HUES6 (cell line): ENCODE measurements around the gene CTRB1.

Experiments
- H3K27ac ChIP-seq: 2 replicates; pipeline ENCODE4 v1.7.0; 2013; ENCODE audit warnings: low read depth, mild to moderate bottlenecking, low read length, inconsistent platforms
- H3K27me3 ChIP-seq: 2 replicates; pipeline ENCODE4 v1.6.1; 2013; ENCODE audit warnings: low read length; ENCODE audit not compliant: control insufficient read depth, insufficient read depth
- H3K36me3 ChIP-seq: 2 replicates; pipeline ENCODE4 v1.6.1; 2013; ENCODE audit warnings: low read length; ENCODE audit not compliant: control insufficient read depth, insufficient read depth
- H3K4me1 ChIP-seq: 2 replicates; pipeline ENCODE4 v1.6.1; 2013; ENCODE audit warnings: low read length; ENCODE audit not compliant: control insufficient read depth, insufficient read depth
- H3K4me3 ChIP-seq: 2 replicates; pipeline ENCODE4 v1.5.1; 2013; ENCODE audit warnings: low read depth, low read length
- H3K9ac ChIP-seq: one replicate; pipeline ENCODE4 v1.6.1; 2013; ENCODE audit warnings: mild to moderate bottlenecking, low read length
- H3K9me3 ChIP-seq: 2 replicates; pipeline ENCODE4 v1.6.1; 2013; ENCODE audit warnings: low read depth, low read length; ENCODE audit not compliant: control insufficient read depth, insufficient read depth

The CTRB1 gene

GRCh38 chr16:75244225-75244809 lies 25.5 kb downstream of the CTRB1 start:
- H3K36me3 ChIP-seq = peaks cover 68% of the 10 kb centered on the region
- no peaks in the 10 kb centered on the region for H3K27me3 ChIP-seq
- H3K9ac ChIP-seq = peak overlapping the region; percentile 82
- H3K9me3 ChIP-seq = no peaks in the 10 kb centered on the region
- peaks cover 72% of the 10 kb centered on the region for H3K4me1 ChIP-seq
- peak overlapping the region; percentile 95 for H3K27ac ChIP-seq
- no peak overlapping the region; the same call in 1 of the 2 replicates for H3K4me3 ChIP-seq

GRCh38 chr16:75244844-75245758 lies 26.3 kb downstream of the CTRB1 start:
- Histone ChIP-seq H3K9ac (peak overlapping the region; percentile 82), H3K4me1 (peaks cover 72% of the 10 kb centered on the region), H3K4me3 (peak overlapping the region; percentile 14; the same call in 1 of the 2 replicates), H3K27me3 (no peaks in the 10 kb centered on the region), H3K27ac (peak overlapping the region; percentile 95), H3K36me3 (peaks cover 60% of the 10 kb centered on the region), H3K9me3 (no peaks in the 10 kb centered on the region)

- peak overlapping the region; percentile 82 for H3K9ac ChIP-seq
- H3K9me3 ChIP-seq = no peaks in the 10 kb centered on the region
- peaks cover 45% of the 10 kb centered on the region for H3K36me3 ChIP-seq
- peak overlapping the region; percentile 95 for H3K27ac ChIP-seq
- H3K27me3 ChIP-seq = no peaks in the 10 kb centered on the region
- peaks cover 65% of the 10 kb centered on the region for H3K4me1 ChIP-seq
- H3K4me3 ChIP-seq = no peak overlapping the region; the same call in 1 of the 2 replicates
Measured at GRCh38 chr16:75246504-75247205, 27.9 kb downstream of the CTRB1 start.

- no peaks in the 10 kb centered on the region for H3K9me3 ChIP-seq
Measured at GRCh38 chr16:75247249-75247648, 28.5 kb downstream of the CTRB1 start.

GRCh38 chr16:75248142-75248535 lies 29.4 kb downstream of the CTRB1 start:
- no peaks in the 10 kb centered on the region for H3K9me3 ChIP-seq
- no peak overlapping the region for H3K9ac ChIP-seq
- peak overlapping the region; percentile 5; the same call in 1 of the 2 replicates for H3K4me3 ChIP-seq
- H3K27me3 ChIP-seq = no peaks in the 10 kb centered on the region
- H3K4me1 ChIP-seq = peaks cover 80% of the 10 kb centered on the region
- H3K36me3 ChIP-seq = peaks cover 30% of the 10 kb centered on the region
- H3K27ac ChIP-seq = no peak overlapping the region

More at GRCh38 chr16:75247249-75247648, 28.5 kb downstream of the CTRB1 start:
- peak overlapping the region; percentile 20 for H3K9ac ChIP-seq
- H3K27me3 ChIP-seq = no peaks in the 10 kb centered on the region
- no peak overlapping the region for H3K4me3 ChIP-seq
- H3K4me1 ChIP-seq = peaks cover 71% of the 10 kb centered on the region
- peaks cover 39% of the 10 kb centered on the region for H3K36me3 ChIP-seq
- peak overlapping the region; percentile 95; the same call in 1 of the 2 replicates for H3K27ac ChIP-seq

- Histone ChIP-seq H3K4me3 (peak overlapping the region; percentile 84; the same call in 1 of the 2 replicates), H3K27ac (no peak overlapping the region), H3K27me3 (no peaks in the 10 kb centered on the region), H3K4me1 (peaks cover 83% of the 10 kb centered on the region), H3K9me3 (no peaks in the 10 kb centered on the region), H3K9ac (peak overlapping the region; percentile 88), H3K36me3 (peaks cover 25% of the 10 kb centered on the region)
Measured at GRCh38 chr16:75248536-75249380, 30.0 kb downstream of the CTRB1 start.

GRCh38 chr16:75249441-75249840 lies 30.7 kb downstream of the CTRB1 start:
- peak overlapping the region; percentile 88 for H3K9ac ChIP-seq

GRCh38 chr16:75250089-75250808 lies 31.5 kb downstream of the CTRB1 start:
- no peaks in the 10 kb centered on the region for H3K9me3 ChIP-seq
- H3K9ac ChIP-seq = peak overlapping the region; percentile 88
- H3K36me3 ChIP-seq = peaks cover 16% of the 10 kb centered on the region
- H3K4me3 ChIP-seq = peak overlapping the region; percentile 84
- no peaks in the 10 kb centered on the region for H3K27me3 ChIP-seq
- peak overlapping the region; percentile 78 for H3K27ac ChIP-seq
- peaks cover 83% of the 10 kb centered on the region for H3K4me1 ChIP-seq

More at GRCh38 chr16:75249441-75249840, 30.7 kb downstream of the CTRB1 start:
- Histone ChIP-seq H3K4me3 (peak overlapping the region; percentile 84), H3K27me3 (no peaks in the 10 kb centered on the region), H3K9me3 (no peaks in the 10 kb centered on the region), H3K36me3 (peaks cover 18% of the 10 kb centered on the region), H3K27ac (no peak overlapping the region), H3K4me1 (peaks cover 83% of the 10 kb centered on the region)

- Histone ChIP-seq H3K36me3 (peaks cover 16% of the 10 kb centered on the region), H3K27ac (peak overlapping the region; percentile 78), H3K9me3 (no peaks in the 10 kb centered on the region), H3K4me3 (peak overlapping the region; percentile 84), H3K9ac (peak overlapping the region; percentile 88), H3K27me3 (no peaks in the 10 kb centered on the region), H3K4me1 (peaks cover 81% of the 10 kb centered on the region)
Measured at GRCh38 chr16:75250809-75251279, 32.1 kb downstream of the CTRB1 start.
